Panc1 (cell line): ENCODE data around the gene ZNF76. TPM values are rescaled to one million over a fixed set of nuclear protein-coding genes. Genes with fewer than 3 reads are reported as not detected.

Experiments
- ATAC-seq: fragments of 200-7000 bp; cut with Tn5 transposase; 2 replicates; pipeline ENCODE4 v1.9.1; 2020; ENCODE audit warnings: mild to moderate bottlenecking, moderate library complexity
- BruUV-seq: library from RNA; stranded (reverse); fragments of 400-500 nt; replicated peaks from 2 replicates; lab custom pipeline; 2021; lab: Mats Ljungman, UMichigan
- CTCF ChIA-PET: fragments of 300-600 bp; sonication (Branson Sonifier 250); formaldehyde crosslinking; loops from one replicate; lab custom pipeline; 2022; ENCODE audit warnings: antibody characterized with exemption; lab: Charles Lee
- POLR2A ChIA-PET: fragments of 300-600 bp; sonication (Branson Sonifier 250); formaldehyde crosslinking; loops from one replicate; lab custom pipeline; 2022; ENCODE audit warnings: antibody characterized with exemption; lab: Charles Lee
- DNase-seq: peaks from one replicate; pipeline ENCODE4 v3.0.0-alpha.2; 2010; ENCODE audit warnings: low read depth, low spot score
- H3K27ac ChIP-seq: 2 replicates; pipeline ENCODE4 v1.5.1; 2011; ENCODE audit warnings: mild to moderate bottlenecking, low read length, inconsistent platforms
- H3K27me3 ChIP-seq: fragments of 200-500 bp; sonication (Bioruptor generic); 2 replicates; pipeline ENCODE4 v1.6.0; 2014; ENCODE audit warnings: low read length, inconsistent platforms; ENCODE audit not compliant: control insufficient read depth, insufficient read depth
- H3K36me3 ChIP-seq: fragments of 200-500 bp; sonication (Bioruptor generic); 2 replicates; pipeline ENCODE4 v1.5.1; 2014; ENCODE audit warnings: inconsistent platforms, mild to moderate bottlenecking, low read length, moderate library complexity; ENCODE audit not compliant: control insufficient read depth, insufficient read depth
- H3K4me1 ChIP-seq: 2 replicates; pipeline ENCODE4 v1.5.1; 2011; ENCODE audit warnings: inconsistent platforms, mild to moderate bottlenecking, low read length, moderate library complexity; ENCODE audit not compliant: control insufficient read depth, insufficient read depth
- H3K4me3 ChIP-seq, 2 experiments: 2 replicates each; pipeline ENCODE4 v1.5.1; 2011 to 2012; ENCODE audit warnings: low read depth in 2 of 2, low read length in 2 of 2, mild to moderate bottlenecking in 2 of 2, inconsistent platforms in 1 of 2, moderate library complexity in 1 of 2
- H3K9me3 ChIP-seq: fragments of 200-500 bp; sonication (Bioruptor generic); 2 replicates; pipeline ENCODE4 v1.5.1; 2014; ENCODE audit warnings: low read depth, mild to moderate bottlenecking, inconsistent platforms, low read length, moderate library complexity; ENCODE audit not compliant: control insufficient read depth, insufficient read depth
- CTCF ChIP-seq: fragments of 450-650 bp; IDR thresholded peaks from 2 replicates; pipeline ENCODE4 v1.5.1; 2017; ENCODE audit warnings: mild to moderate bottlenecking
- POLR2AphosphoS5 ChIP-seq: IDR thresholded peaks from 2 replicates; pipeline ENCODE4 v1.6.1; 2012; ENCODE audit warnings: mild to moderate bottlenecking, low read depth, low read length, moderate library complexity
- SIN3A ChIP-seq: IDR thresholded peaks from 2 replicates; pipeline ENCODE4 v1.6.1; 2012; ENCODE audit warnings: low read depth, mild to moderate bottlenecking, low read length, moderate library complexity, borderline replicate concordance; ENCODE audit not compliant: insufficient read depth
- TCF7L2 ChIP-seq: IDR thresholded peaks from 2 replicates; pipeline ENCODE4 v1.6.1; 2011; ENCODE audit warnings: mild to moderate bottlenecking, low read depth, low read length, inconsistent platforms
- in situ Hi-C: cut with HindIII; loops from 2 replicates; pipeline ENCODE4 v1.10.0; 2016; ENCODE audit warnings: low sequenced_read_pairs, low pct_unique_long_range_greater_than_20kb
- intact Hi-C: fragments of 100-400 bp; cut with micrococcal nuclease; formaldehyde crosslinking; loops from one replicate; pipeline ENCODE4 v1.10.0; 2022; ENCODE audit not compliant: unreplicated experiment
- total RNA-seq: library from RNA; stranded (reverse); gene quantifications from one replicate; pipeline ENCODE4 v1.2.1, GENCODE V29; 2021; ENCODE audit not compliant: unreplicated experiment
- TF ChIP-seq, protein P1 (sequence below), 2 experiments: IDR thresholded peaks; 2 replicates each; pipeline ENCODE4 v1.6.1; 2011 to 2012; ENCODE audit warnings: low read depth in 2 of 2, control low read depth in 1 of 2, low read length in 1 of 2, mild to moderate bottlenecking in 1 of 2, moderate library complexity in 1 of 2; ENCODE audit not compliant: insufficient read depth in 1 of 2

Gene ZNF76
- total RNA-seq, 1 experiment from 2014 or later: 41.5 TPM

DNA sequence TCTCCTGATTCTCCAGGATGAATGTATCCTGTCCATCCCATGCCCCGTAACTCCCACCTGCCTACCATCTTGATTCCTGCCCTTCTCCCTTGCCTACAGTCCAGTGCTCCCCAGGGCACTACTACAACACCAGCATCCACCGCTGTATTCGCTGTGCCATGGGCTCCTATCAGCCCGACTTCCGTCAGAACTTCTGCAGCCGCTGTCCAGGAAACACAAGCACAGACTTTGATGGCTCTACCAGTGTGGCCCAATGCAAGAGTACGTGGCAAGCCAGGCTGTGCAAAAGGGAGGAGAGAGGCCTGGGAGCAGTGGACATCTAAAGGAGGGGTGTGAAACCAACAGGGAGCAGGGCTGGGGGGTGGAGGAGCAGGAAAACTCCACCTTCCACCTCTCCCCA lies 15.0 kb upstream of the ZNF76 start:
- no peaks in the 10 kb centered on the region; the same call in 1 of the 2 replicates for H3K4me1 ChIP-seq
- POLR2A ChIA-PET: no interaction called here
- intact Hi-C loops: no loop called here

DNA sequence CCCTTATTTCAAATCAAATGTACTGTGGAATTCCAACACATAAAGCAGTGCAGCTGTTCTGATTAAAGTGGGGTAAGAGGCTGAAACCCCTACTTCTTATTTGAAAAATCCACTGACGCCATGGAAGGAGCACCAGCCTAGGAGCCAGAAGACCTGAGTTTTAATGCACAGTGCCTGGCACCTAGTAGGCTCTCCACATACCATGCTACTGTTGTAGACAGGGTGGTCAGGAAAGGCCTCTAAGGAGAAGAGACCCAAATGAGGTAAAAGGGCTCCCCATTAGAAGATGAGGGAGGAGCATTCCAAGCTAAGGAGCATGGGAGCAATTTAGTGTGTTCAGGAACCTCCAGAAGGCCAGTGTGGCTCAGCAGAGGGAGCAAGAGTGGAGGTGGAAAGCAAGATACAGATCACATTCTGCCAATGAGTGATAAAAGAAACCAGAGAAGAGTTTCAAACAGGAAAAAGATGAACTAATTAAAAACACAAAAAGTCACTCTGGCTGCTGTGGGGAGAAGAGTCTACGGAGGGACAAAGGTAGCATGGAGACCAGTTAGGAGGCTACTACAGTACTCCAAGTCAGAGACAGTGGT lies 11.8 kb upstream of the ZNF76 start:
- intact Hi-C loops (no loop called here), in situ Hi-C loops (no loop called here)
- POLR2A ChIA-PET: no interaction called here
- H3K27me3 ChIP-seq: no peaks in the 10 kb centered on the region
- no peak overlapping the region for H3K27ac ChIP-seq
- no peak overlapping the region for H3K4me3 ChIP-seq
- TF ChIP-seq TCF7L2 (no peak), SIN3A (no peak), CTCF (no peak), POLR2AphosphoS5 (no peak)
- TF ChIP-seq, protein P1, sequence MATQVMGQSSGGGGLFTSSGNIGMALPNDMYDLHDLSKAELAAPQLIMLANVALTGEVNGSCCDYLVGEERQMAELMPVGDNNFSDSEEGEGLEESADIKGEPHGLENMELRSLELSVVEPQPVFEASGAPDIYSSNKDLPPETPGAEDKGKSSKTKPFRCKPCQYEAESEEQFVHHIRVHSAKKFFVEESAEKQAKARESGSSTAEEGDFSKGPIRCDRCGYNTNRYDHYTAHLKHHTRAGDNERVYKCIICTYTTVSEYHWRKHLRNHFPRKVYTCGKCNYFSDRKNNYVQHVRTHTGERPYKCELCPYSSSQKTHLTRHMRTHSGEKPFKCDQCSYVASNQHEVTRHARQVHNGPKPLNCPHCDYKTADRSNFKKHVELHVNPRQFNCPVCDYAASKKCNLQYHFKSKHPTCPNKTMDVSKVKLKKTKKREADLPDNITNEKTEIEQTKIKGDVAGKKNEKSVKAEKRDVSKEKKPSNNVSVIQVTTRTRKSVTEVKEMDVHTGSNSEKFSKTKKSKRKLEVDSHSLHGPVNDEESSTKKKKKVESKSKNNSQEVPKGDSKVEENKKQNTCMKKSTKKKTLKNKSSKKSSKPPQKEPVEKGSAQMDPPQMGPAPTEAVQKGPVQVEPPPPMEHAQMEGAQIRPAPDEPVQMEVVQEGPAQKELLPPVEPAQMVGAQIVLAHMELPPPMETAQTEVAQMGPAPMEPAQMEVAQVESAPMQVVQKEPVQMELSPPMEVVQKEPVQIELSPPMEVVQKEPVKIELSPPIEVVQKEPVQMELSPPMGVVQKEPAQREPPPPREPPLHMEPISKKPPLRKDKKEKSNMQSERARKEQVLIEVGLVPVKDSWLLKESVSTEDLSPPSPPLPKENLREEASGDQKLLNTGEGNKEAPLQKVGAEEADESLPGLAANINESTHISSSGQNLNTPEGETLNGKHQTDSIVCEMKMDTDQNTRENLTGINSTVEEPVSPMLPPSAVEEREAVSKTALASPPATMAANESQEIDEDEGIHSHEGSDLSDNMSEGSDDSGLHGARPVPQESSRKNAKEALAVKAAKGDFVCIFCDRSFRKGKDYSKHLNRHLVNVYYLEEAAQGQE (IDR thresholded peaks at IDR 0.05; ENCODE audit: insufficient read depth in 1 of 2, low read depth in 2 of 2, low read length in 1 of 2): no peak
- no peaks in the 10 kb centered on the region for H3K36me3 ChIP-seq
- no peaks in the 10 kb centered on the region for H3K4me1 ChIP-seq
- no peaks in the 10 kb centered on the region for H3K9me3 ChIP-seq
- no TSS peak for BruUV-seq
- CTCF ChIA-PET: no interaction called here
- ATAC-seq (no peak), DNase-seq (no peak)

More for the DNA sequence above, 15.0 kb upstream of the ZNF76 start:
- no peaks in the 10 kb centered on the region for H3K27me3 ChIP-seq
- TF ChIP-seq TCF7L2: no peak
- TF ChIP-seq SIN3A: no peak
- no peak for TF ChIP-seq CTCF
- TF ChIP-seq, protein P1 (IDR thresholded peaks at IDR 0.05; ENCODE audit: insufficient read depth in 1 of 2, low read depth in 2 of 2, low read length in 1 of 2): no peak
- no peak for TF ChIP-seq POLR2AphosphoS5
- no TSS peak for BruUV-seq
- no peak overlapping the region for H3K4me3 ChIP-seq
- CTCF ChIA-PET: no interaction called here
- H3K27ac ChIP-seq: no peak overlapping the region
- ATAC-seq: no peak
- no peaks in the 10 kb centered on the region for H3K9me3 ChIP-seq
- H3K36me3 ChIP-seq: no peaks in the 10 kb centered on the region
- in situ Hi-C loops: no loop called here
- DNase-seq: no peak
